Measurements from ENCODE around the gene PDLIM4.

The PDLIM4 gene

GRCh38 chr5:132254321-132254977 is 3.0 kb upstream of the PDLIM4 start:
- ATAC-seq, result no peak
- Mint-ChIP-seq H3K27me3 (peaks cover 18% of the 10 kb centered on the region), H3K4me3 (no peak overlapping the region), H3K9me3 (no peaks in the 10 kb centered on the region), H3K27ac (no peak overlapping the region), H3K36me3 (ENCODE audit: low read depth) (no peaks in the 10 kb centered on the region), H3K4me1 (peaks cover 5% of the 10 kb centered on the region)
- no peak for DNase-seq

GRCh38 chr5:132256086-132256782 is 1.3 kb upstream of the PDLIM4 start:
- H3K27me3 Mint-ChIP-seq, result peaks cover 18% of the 10 kb centered on the region
- H3K9me3 Mint-ChIP-seq, result no peaks in the 10 kb centered on the region
- no peak overlapping the region for H3K27ac Mint-ChIP-seq
- no peak for ATAC-seq
- H3K36me3 Mint-ChIP-seq (ENCODE audit: low read depth), result no peaks in the 10 kb centered on the region
- DNase-seq, result no peak
- peaks cover 22% of the 10 kb centered on the region for H3K4me1 Mint-ChIP-seq
- no peak overlapping the region for H3K4me3 Mint-ChIP-seq

GRCh38 chr5:132256783-132257130 is 739 bp upstream of the PDLIM4 start:
- no peaks in the 10 kb centered on the region for H3K9me3 Mint-ChIP-seq
- H3K4me3 Mint-ChIP-seq, result no peak overlapping the region
- H3K36me3 Mint-ChIP-seq (ENCODE audit: low read depth), result no peaks in the 10 kb centered on the region
- no peak for DNase-seq
- no peak for ATAC-seq
- peaks cover 18% of the 10 kb centered on the region for H3K27me3 Mint-ChIP-seq
- H3K4me1 Mint-ChIP-seq, result peaks cover 27% of the 10 kb centered on the region
- no peak overlapping the region for H3K27ac Mint-ChIP-seq

- peaks cover 18% of the 10 kb centered on the region for H3K27me3 Mint-ChIP-seq
- ATAC-seq (no peak), DNase-seq (no peak)
- no peak overlapping the region for H3K27ac Mint-ChIP-seq
- no peaks in the 10 kb centered on the region for H3K36me3 Mint-ChIP-seq (ENCODE audit: low read depth)
- H3K4me3 Mint-ChIP-seq, result no peak overlapping the region
- peaks cover 44% of the 10 kb centered on the region for H3K4me1 Mint-ChIP-seq
- H3K9me3 Mint-ChIP-seq, result no peaks in the 10 kb centered on the region
These were observed 889 bp downstream of the PDLIM4 start for GRCh38 chr5:132258102-132259068.

- H3K9me3 Mint-ChIP-seq, result no peaks in the 10 kb centered on the region
- no peaks in the 10 kb centered on the region for H3K36me3 Mint-ChIP-seq (ENCODE audit: low read depth)
- H3K27ac Mint-ChIP-seq, result no peak overlapping the region
- no peak overlapping the region for H3K4me3 Mint-ChIP-seq
- peaks cover 52% of the 10 kb centered on the region for H3K4me1 Mint-ChIP-seq
- H3K27me3 Mint-ChIP-seq, result peaks cover 18% of the 10 kb centered on the region
- ATAC-seq (no peak), DNase-seq (no peak)
These were observed 1.8 kb downstream of the PDLIM4 start for GRCh38 chr5:132259069-132259851.

GRCh38 chr5:132260051-132260450 is 2.6 kb downstream of the PDLIM4 start:
- ATAC-seq (peak; percentile 13), DNase-seq (no peak)
- Mint-ChIP-seq H3K9me3 (no peaks in the 10 kb centered on the region), H3K4me1 (peaks cover 60% of the 10 kb centered on the region), H3K36me3 (ENCODE audit: low read depth) (no peaks in the 10 kb centered on the region), H3K27ac (peak overlapping the region; percentile 53), H3K4me3 (peak overlapping the region; percentile 33), H3K27me3 (peaks cover 18% of the 10 kb centered on the region)

GRCh38 chr5:132260714-132261551 is 3.4 kb downstream of the PDLIM4 start:
- Mint-ChIP-seq H3K36me3 (ENCODE audit: low read depth) (no peaks in the 10 kb centered on the region), H3K27me3 (peaks cover 15% of the 10 kb centered on the region), H3K4me3 (peak overlapping the region; percentile 33), H3K4me1 (peaks cover 61% of the 10 kb centered on the region), H3K27ac (peak overlapping the region; percentile 53), H3K9me3 (no peaks in the 10 kb centered on the region)
- DNase-seq (peak; percentile 74), ATAC-seq (peak; percentile 71)

- peak overlapping the region; percentile 32 for H3K27ac Mint-ChIP-seq
- no peak for DNase-seq
- H3K27me3 Mint-ChIP-seq, result peaks cover 7% of the 10 kb centered on the region
- H3K36me3 Mint-ChIP-seq (ENCODE audit: low read depth), result no peaks in the 10 kb centered on the region
- peaks cover 59% of the 10 kb centered on the region for H3K4me1 Mint-ChIP-seq
- no peak overlapping the region for H3K4me3 Mint-ChIP-seq
- H3K9me3 Mint-ChIP-seq, result no peaks in the 10 kb centered on the region
- no peak for ATAC-seq
These were observed 4.7 kb downstream of the PDLIM4 start for GRCh38 chr5:132261881-132262845.

GRCh38 chr5:132262882-132263547 is 5.5 kb downstream of the PDLIM4 start:
- no peak for DNase-seq
- Mint-ChIP-seq H3K27me3 (peaks cover 5% of the 10 kb centered on the region), H3K4me3 (no peak overlapping the region), H3K27ac (peak overlapping the region; percentile 77), H3K9me3 (no peaks in the 10 kb centered on the region), H3K36me3 (ENCODE audit: low read depth) (no peaks in the 10 kb centered on the region), H3K4me1 (peaks cover 66% of the 10 kb centered on the region)
- ATAC-seq, result no peak

- H3K9me3 Mint-ChIP-seq, result no peaks in the 10 kb centered on the region
- H3K4me1 Mint-ChIP-seq, result peaks cover 73% of the 10 kb centered on the region
- DNase-seq (peak; percentile 58), ATAC-seq (peak; percentile 75)
- H3K27ac Mint-ChIP-seq, result peak overlapping the region; percentile 77
- no peak overlapping the region for H3K4me3 Mint-ChIP-seq
- no peaks in the 10 kb centered on the region for H3K27me3 Mint-ChIP-seq
- no peaks in the 10 kb centered on the region for H3K36me3 Mint-ChIP-seq (ENCODE audit: low read depth)
These were observed 6.2 kb downstream of the PDLIM4 start for GRCh38 chr5:132263548-132264261.

- H3K27ac Mint-ChIP-seq, result peak overlapping the region; percentile 77
- H3K36me3 Mint-ChIP-seq (ENCODE audit: low read depth), result no peaks in the 10 kb centered on the region
- no peaks in the 10 kb centered on the region for H3K9me3 Mint-ChIP-seq
- H3K4me3 Mint-ChIP-seq, result no peak overlapping the region
- ATAC-seq (no peak), DNase-seq (no peak)
- H3K27me3 Mint-ChIP-seq, result no peaks in the 10 kb centered on the region
- H3K4me1 Mint-ChIP-seq, result peaks cover 73% of the 10 kb centered on the region
These were observed 7.2 kb downstream of the PDLIM4 start for GRCh38 chr5:132264546-132265335.
